Femur (tissue), 1 donor: ENCODE results near the gene PIP4K2C.
A peak's percentile ranks its signal among the peaks of the same experiment; 100 is the strongest.

Experiments used
- DNase-seq: peaks from one replicate; pipeline ENCODE4 v3.0.0-alpha.2; 2017

Gene PIP4K2C

DNA sequence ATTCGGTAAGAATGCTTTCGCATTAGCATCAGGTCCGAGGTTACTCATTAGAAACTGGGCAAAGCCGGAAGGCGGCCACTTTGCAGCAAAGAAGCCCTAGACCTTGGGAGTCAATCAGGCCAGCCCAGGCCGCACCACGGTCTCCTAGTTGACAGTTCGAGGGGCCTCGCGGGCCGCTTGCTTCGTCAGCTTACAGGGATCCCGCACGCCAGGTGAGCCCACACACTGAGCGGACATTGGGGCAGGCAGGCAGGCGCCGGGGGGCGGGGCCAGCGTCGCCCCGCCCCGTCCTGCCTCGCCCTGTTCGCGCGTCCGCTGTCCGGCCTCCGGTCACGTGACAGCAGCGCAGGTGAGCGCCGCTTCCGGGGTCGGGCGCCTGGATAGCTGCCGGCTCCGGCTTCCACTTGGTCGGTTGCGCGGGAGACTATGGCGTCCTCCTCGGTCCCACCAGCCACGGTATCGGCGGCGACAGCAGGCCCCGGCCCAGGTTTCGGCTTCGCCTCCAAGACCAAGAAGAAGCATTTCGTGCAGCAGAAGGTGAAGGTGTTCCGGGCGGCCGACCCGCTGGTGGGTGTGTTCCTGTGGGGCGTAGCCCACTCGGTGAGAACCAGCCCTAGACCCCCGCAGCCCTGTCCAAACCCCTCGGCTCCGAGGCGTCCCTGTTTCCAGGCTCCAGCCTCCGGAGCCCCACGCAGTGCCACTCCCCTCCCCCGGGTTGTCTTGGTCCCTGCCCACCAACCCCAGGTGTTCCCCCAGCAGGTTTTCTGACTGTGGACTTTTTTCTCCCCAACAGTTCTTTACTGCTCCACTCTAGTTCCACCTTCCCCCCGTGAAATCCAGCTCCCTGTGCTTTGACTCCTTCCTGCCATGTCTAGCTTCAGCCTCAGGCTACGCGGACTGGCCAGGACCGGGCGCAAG, at the start of gene PIP4K2C:
TSS of gene PIP4K2C (plus strand) at position 329 of the 918 bp plus-strand sequence. CDS start at position 427, 98 bp downstream.
- peak; percentile 80 for DNase-seq

DNA sequence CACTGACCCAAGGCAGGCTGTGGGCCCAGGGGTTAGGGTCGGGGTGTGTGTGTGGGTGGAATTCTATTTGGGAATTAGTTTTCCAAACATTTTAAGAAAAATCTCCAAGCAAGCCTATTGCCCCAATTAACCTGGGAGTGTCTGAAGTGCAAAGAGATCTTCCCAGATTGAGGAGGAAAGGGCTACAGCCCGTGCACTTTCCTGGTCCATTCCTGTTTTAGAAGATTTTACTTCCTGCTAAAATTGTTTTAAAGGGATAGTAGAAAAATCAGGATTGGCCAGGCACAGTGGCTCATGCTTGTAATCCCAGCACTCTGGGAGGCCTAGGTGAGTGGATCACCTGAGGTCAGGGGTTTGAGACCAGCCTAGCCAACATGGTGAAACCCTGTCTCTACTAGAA, 49.3 kb upstream of the PIP4K2C start:
- DNase-seq, result no peak

GRCh38 chr12:57543581-57543980, 47.4 kb upstream of the PIP4K2C start:
- no peak for DNase-seq

DNA sequence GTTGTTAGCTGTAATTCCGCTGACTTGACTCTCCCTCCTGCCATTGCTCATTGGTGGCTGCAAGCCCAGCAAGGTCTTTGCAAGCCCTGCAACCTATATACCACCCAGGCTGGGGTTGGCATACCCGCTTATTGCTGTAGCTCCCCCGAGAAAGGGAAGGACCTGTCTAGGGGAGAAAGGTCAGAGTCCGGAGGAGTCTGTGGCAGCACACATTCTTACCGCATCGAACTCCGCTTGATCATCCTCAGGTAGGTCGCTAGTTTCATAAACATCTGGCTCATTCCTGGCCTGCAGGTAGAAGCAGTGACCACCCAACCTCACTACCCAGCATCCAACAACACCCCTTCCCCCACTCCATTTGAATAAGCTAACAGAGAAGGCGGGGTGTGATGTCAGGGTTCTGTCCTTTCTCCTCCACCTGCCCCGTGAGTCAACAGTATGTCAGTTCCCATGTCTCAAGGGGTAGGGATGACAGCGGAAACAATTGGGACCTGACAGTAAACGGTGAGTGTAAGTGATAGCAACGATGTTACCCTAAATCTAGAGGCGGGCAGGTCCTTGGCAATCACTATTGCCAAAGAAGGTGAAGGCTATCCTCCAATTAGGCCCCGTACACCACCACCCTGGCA, 45.1 kb upstream of the PIP4K2C start:
- no peak for DNase-seq

DNA sequence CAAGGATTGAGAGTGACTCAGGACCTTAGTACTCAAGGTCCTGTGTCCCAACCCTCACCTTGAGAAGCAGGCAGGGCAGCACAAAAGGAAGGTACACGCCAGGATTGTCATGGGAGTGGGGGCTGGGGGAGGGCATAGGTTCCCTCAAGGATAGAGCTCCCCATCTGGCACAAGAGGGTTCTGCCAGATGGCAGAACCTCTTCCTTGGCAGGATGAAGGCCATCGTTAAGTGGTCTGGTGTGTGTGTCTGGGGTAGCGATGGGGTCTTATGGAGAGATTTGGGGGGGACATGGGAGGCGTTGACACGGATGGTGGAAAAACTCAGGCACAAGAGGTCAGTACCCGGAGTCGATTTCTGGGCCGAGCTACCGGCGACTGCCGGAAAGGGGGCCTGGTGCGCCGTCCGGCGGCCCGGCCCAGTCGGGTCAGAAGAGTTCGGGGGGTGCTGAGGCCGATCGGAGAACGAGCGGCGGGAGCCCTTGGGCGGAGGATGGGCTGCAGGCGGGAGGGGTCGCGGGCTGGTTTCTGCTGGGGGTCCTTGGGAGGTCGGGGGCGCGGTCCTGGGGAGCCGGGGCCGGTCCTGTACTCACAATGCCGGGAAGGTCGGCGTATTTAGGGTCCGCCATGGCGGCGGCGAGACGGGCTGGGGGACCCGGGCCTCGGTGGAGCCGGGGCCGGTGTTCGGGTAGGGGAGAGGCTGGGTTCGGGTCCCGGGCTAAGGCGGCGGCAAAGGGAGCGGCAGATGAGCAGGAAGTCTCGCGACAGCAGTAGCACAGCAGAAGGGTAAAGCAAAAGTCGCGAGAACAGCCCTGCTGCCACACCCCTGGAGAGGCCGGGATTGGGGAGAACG, 44.3 kb upstream of the PIP4K2C start, which contains the start of gene DCTN2:
TSS of gene DCTN2 (minus strand) at position 755 of the 850 bp plus-strand sequence. CDS start at position 626, 129 bp downstream.
- DNase-seq, result peak; percentile 98

GRCh38 chr12:57547288-57548012, 43.5 kb upstream of the PIP4K2C start:
- no peak for DNase-seq

GRCh38 chr12:57548013-57548315, 43.0 kb upstream of the PIP4K2C start:
- DNase-seq, result no peak

DNA sequence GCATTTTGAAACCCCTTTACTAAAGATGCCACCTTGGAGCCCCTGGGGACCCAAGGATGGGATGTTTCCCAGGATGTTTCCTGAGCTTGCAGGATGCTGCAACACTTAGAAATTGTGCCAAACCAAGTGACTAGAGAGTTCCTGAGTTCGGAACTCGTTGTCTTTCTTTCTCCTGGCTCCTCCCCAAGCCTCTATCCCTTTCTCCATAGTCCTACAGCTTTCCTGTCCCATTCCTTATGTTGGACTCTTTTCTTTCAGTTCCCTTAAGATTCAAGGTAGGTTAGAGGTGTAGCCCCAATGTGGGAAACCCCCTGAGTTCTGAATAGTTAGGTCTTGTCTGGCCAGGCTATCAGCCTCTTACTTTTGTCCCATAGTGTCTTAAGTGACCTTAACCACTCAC, 42.5 kb upstream of the PIP4K2C start:
- DNase-seq, result no peak

DNA sequence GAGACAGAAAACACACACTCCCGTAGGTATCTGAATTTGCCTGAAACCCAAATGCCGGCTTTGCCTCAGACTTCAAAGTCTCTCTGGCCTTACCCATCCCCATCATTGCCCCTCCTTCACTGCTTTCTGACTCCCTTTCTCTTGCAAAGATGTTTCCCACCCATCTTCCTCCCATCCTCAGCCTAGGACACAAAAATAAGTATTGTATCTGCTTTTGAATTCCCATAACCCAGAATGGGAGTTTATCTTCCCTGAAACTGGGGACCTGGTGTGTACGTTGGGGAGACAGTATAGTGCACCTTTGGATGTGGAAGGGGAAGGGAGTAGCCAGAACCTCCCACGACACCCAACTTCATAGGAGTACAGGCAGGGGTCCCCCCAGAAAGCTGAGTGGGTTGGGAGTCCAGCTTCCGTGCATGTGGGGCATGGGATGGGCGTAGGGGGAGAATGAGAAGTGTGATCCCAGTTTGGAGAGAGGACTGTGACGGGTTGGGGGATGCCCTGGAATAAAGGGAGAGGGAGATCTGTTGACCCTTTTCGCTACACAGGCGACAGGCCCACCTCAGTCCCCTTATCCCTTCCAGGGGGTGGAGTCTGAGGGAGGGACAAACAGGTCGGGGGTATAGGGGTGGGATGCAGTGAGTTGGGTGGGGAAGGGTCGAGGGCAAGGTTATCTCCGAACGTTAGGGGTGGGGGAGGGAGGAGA, 41.6 kb upstream of the PIP4K2C start:
- no peak for DNase-seq

DNA sequence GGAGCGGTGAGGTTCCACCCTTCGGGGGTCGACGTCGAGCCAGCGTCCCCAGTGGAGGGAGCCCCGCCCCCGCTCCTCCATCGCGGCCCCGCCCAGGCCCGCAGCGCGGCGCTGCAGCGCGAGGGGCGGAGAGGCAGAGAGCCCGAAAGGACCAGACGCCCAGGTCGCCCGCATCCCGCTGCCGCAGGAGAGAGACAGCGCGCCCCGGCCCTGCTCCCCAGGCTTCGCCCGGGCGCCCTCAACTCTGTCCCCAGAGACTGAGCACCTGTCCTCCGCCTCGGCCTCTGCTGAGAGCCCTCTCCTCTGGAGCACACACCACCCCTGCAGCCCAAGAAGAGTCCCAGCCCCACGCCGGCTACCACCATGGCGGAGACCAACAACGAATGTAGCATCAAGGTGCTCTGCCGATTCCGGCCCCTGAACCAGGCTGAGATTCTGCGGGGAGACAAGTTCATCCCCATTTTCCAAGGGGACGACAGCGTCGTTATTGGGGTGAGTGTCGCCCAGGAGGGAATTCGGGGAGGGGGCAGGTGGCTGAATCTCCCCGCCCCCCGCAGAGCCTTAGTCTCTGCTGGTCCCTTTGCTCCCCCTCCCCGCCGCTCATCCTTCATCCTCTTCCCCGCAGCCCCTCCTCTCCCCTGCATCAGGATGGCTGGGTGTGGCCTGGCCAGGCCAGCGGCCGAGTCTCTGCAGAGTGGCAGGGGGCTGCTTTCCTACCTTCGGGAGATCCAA, 40.9 kb upstream of the PIP4K2C start, which contains the start of gene KIF5A:
TSS of gene KIF5A (plus strand) at position 136 of the 732 bp plus-strand sequence. CDS start at position 364, 228 bp downstream.
- DNase-seq, result no peak

GRCh38 chr12:57550641-57551549, 40.1 kb upstream of the PIP4K2C start:
- DNase-seq, result no peak

GRCh38 chr12:57551637-57552305, 39.2 kb upstream of the PIP4K2C start:
- no peak for DNase-seq

DNA sequence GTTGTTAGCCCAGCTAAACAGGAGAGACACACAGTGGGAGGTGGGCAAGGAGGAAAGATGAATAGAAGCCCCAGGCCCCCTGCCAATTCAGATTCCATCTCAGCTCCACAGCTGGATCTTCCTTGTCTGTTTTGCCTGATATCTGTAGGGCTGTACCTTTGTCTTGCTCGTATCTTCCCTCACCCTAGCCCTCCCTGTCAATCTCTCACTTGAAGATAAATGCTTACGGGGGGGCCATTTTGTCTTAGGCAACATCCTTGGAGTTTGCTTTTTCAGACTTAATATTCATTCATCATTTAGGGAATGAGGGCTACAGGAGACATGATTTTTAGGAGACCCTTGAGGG, 38.7 kb upstream of the PIP4K2C start:
- no peak for DNase-seq

GRCh38 chr12:57552835-57553313, 38.1 kb upstream of the PIP4K2C start:
- no peak for DNase-seq

GRCh38 chr12:57553343-57554202, 37.4 kb upstream of the PIP4K2C start:
- DNase-seq, result no peak

- no peak for DNase-seq
Measured at GRCh38 chr12:57554453-57554852, 36.5 kb upstream of the PIP4K2C start.

DNA sequence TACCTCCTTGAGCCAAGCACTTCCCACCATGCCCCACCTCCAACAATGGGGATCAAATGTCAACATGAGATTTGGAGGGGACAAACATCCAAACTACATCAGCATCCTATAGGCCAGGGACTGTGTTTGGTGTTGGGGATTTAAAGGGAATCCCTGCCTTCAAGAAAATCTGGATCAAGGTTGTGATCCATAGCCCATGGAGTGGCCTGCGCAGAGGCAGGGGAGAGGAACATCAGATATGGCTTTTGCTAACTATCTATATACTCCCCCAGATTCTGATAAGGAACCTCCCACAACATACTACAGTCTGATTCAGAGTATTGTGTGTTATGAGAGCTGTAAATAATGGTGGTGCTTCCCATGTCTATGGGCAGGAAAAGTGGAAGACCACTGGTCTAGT, 36.1 kb upstream of the PIP4K2C start:
- no peak for DNase-seq

GRCh38 chr12:57558864-57559263, 32.1 kb upstream of the PIP4K2C start:
- no peak for DNase-seq
